Left lung (tissue), 10 donors: ENCODE data around the gene MASTL. TPM values are rescaled to one million over a fixed set of nuclear protein-coding genes. Genes with fewer than 3 reads are reported as not detected.
"Not testable (repeated sequence)": the region's sequence is repeated elsewhere in the genome, so short reads cannot be mapped to it uniquely, and the experiment has no call there.

Experiments
- ATAC-seq: fragments of 200-7000 bp; cut with Tn5 transposase; one replicate; pipeline ENCODE4 v1.9.1; 2020; ENCODE audit warnings: moderate library complexity
- DNase-seq, 4 donors: peaks; one replicate each; pipeline ENCODE4 v3.0.0-alpha.2; 2013 to 2020
- H3K27ac ChIP-seq, 2 donors: fragments of 200-600 bp; sonication (generic) in 1 of 2; one replicate each; pipeline versions ENCODE4 v1.5.0 to v1.8.0; 2020 to 2021
- H3K27me3 ChIP-seq, 2 donors: fragments of 200-600 bp; sonication (generic) in 1 of 2; one replicate each; pipeline versions ENCODE4 v1.5.0 to v1.8.0; 2020 to 2021
- H3K36me3 ChIP-seq, 2 donors: fragments of 200-600 bp; sonication (generic) in 1 of 2; one replicate each; pipeline versions ENCODE4 v1.5.0 to v1.8.0; 2020 to 2021
- H3K4me1 ChIP-seq, 2 donors: fragments of 200-600 bp; one replicate each; pipeline ENCODE4 v1.8.0; 2021
- H3K4me3 ChIP-seq, 2 donors: fragments of 200-600 bp; sonication (generic) in 1 of 2; one replicate each; pipeline versions ENCODE4 v1.5.0 to v1.8.0; 2020 to 2021; ENCODE audit warnings: mild to moderate bottlenecking in 1 of 2
- H3K9me3 ChIP-seq, 2 donors: fragments of 200-600 bp; sonication (generic) in 1 of 2; one replicate each; pipeline versions ENCODE4 v1.5.0 to v1.8.0; 2020 to 2021
- intact Hi-C, 2 donors: fragments of 100-400 bp; cut with DNase I; formaldehyde crosslinking; loops; one replicate each; pipeline versions ENCODE4 v1.11.2 to v1.14.2; 2022
- polyA plus RNA-seq, 6 donors: library from polyadenylated mRNA; unstranded; fragments of 120-200 nt; gene quantifications; one replicate each; pipeline ENCODE4 v1.2.1, GENCODE V29; 2013; ENCODE audit not compliant: insufficient read length in 6 of 6
- total RNA-seq, 2 donors: library from RNA; stranded (reverse); fragmentation: NEBNext Ultra II Directional; extraction: Animal tissue kit (Norgen Biotek cat#: 25700); gene quantifications; one replicate each; pipeline ENCODE4 v1.2.1, GENCODE V29; 2021
- TF ChIP-seq, protein P1 (sequence below), 2 donors: fragments of 200-600 bp; sonication (generic) in 1 of 2; IDR thresholded peaks; one replicate each; pipeline versions ENCODE4 v1.5.0 to v1.8.0; 2021; ENCODE audit warnings: antibody characterized with exemption in 2 of 2
- donor health status: DM: no; HTN: yes; CAD: no.
- donor health status: DM: no; HTN: no; CAD: no.

The MASTL gene
- total and polyA plus RNA-seq, 8 donors = 7.1 to 18.1 (median 11.9) TPM

DNA sequence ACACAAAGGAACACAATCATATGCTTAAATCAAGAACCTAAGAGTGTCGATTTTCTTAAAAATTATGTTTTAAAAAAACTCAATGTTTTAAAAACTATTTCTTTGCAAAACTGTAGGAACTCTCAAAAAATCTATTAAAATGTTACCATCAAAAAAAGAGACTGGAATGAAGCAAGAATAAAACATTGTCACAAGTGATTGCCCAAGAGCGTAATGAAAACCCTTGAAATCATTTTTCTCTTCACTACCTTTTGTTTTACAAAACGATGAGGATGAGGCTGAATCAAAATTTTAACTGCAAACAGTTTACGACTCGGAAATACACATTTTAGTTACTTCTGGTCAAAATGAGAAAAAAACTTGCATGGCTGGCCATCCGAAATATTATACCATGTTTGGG is 1.8 kb upstream of the MASTL start:
- Histone ChIP-seq H3K27me3 (no peaks in the 10 kb centered on the region), H3K27ac (peak overlapping the region; percentile 99 to 100), H3K36me3 (peaks cover 0 to 11% of the 10 kb centered on the region in 2 donors), H3K4me1 (peaks cover 12 to 48% of the 10 kb centered on the region in 2 donors), H3K4me3 (peak overlapping the region; percentile 71 to 83), H3K9me3 (no peaks in the 10 kb centered on the region)
- DNase-seq (no peak), ATAC-seq (no peak)
- intact Hi-C loops = no loop called here
- TF ChIP-seq, protein P1, sequence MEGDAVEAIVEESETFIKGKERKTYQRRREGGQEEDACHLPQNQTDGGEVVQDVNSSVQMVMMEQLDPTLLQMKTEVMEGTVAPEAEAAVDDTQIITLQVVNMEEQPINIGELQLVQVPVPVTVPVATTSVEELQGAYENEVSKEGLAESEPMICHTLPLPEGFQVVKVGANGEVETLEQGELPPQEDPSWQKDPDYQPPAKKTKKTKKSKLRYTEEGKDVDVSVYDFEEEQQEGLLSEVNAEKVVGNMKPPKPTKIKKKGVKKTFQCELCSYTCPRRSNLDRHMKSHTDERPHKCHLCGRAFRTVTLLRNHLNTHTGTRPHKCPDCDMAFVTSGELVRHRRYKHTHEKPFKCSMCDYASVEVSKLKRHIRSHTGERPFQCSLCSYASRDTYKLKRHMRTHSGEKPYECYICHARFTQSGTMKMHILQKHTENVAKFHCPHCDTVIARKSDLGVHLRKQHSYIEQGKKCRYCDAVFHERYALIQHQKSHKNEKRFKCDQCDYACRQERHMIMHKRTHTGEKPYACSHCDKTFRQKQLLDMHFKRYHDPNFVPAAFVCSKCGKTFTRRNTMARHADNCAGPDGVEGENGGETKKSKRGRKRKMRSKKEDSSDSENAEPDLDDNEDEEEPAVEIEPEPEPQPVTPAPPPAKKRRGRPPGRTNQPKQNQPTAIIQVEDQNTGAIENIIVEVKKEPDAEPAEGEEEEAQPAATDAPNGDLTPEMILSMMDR (IDR thresholded peaks at IDR 0.05) = no peak

DNA sequence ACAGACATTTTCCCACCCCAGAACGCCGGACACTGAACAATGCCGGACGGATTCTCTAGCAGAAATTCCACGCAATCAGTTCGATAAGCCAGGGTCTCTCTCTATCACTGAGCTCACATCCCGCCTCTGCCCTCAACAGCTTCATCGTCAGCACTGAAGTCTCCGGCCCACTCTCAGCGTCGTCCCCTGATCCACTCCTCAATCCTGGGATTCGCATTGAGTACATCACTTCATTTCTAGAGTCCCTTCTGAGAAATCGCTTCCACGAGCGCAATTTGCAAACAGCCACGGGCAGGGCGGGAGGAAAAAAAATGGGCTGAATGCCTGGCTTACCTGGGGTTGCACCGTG is 1.3 kb upstream of the MASTL start:
- DNase-seq (no peak), ATAC-seq (peak; percentile 2)
- H3K27ac ChIP-seq = peak overlapping the region; percentile 99 to 100
- peak overlapping the region; percentile 71 to 83 for H3K4me3 ChIP-seq
- peaks cover 0 to 11% of the 10 kb centered on the region in 2 donors for H3K36me3 ChIP-seq
- H3K27me3 ChIP-seq = no peaks in the 10 kb centered on the region
- TF ChIP-seq, protein P1 (IDR thresholded peaks at IDR 0.05) = no peak
- H3K9me3 ChIP-seq = no peaks in the 10 kb centered on the region
- intact Hi-C loops = no loop called here
- peaks cover 12 to 48% of the 10 kb centered on the region in 2 donors for H3K4me1 ChIP-seq

DNA sequence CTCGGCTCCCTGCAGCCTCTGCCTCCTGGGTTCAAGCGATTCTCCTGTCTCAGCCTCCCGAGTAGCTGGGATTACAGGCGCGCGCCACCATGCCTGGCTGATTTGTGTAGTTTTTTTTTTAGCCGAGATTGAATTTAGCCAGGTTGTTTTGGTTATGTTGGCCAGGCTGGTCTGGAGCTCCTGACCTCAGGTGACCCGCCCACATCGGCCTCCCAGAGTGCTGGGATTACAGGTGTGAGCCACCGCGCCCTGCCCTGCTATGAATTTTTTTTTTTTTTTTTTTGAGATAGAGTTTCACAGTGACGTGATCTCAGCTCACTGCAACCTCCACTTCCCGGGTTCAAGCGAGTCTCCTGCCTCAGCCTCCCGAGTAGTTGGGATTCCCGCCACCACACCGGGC is 1.4 kb downstream of the MASTL start:
- Histone ChIP-seq H3K36me3 (peaks cover 0 to 34% of the 10 kb centered on the region in 2 donors), H3K4me1 (peaks cover 12 to 44% of the 10 kb centered on the region in 2 donors), H3K4me3 (peak overlapping the region; percentile 71 to 83), H3K27ac (peak overlapping the region; percentile 99 to 100)
- H3K9me3 ChIP-seq, DNase-seq, intact Hi-C loops, ATAC-seq, H3K27me3 ChIP-seq: not testable (repeated sequence)

DNA sequence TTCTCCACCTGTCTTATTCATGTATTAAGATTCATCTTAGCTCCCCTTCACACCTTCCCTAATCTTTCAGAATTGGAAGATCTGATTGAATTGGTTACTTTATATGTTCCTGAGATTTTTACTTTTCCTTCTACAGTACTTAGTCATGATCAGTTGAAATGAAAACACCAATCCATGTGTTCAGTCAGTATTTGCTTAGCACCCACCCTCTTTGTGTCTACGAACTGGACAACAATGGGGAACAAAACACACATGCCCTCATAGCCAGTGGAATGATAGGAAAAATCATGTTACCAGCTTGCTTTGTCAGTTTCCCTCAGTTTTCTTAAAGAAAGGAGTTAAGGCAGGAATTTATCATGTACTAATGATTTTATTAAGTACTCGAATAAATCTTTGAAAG is 2.0 kb downstream of the MASTL start:
- Histone ChIP-seq H3K4me1 (peaks cover 10 to 39% of the 10 kb centered on the region in 2 donors), H3K36me3 (peaks cover 0 to 39% of the 10 kb centered on the region in 2 donors), H3K27ac (no peak overlapping the region), H3K9me3 (no peaks in the 10 kb centered on the region), H3K4me3 (no peak overlapping the region), H3K27me3 (no peaks in the 10 kb centered on the region)
- no peak for ATAC-seq
- intact Hi-C loops = no loop called here
- DNase-seq = no peak
- TF ChIP-seq, protein P1 (IDR thresholded peaks at IDR 0.05) = no peak

DNA sequence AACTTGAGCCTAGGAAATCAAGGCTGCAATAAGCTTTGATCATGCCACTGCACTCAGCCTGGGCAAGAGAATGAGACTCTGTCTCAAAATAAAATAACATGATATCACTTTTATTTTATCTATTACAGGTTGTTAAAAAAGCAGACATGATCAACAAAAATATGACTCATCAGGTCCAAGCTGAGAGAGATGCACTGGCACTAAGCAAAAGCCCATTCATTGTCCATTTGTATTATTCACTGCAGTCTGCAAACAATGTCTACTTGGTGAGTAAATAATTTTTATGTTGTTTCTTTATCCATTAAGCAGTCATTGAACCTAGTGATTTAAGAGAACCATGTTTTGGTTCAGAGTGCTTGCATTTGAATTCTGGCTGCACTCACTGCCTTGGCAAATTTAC is 3.3 kb downstream of the MASTL start:
- ATAC-seq = no peak
- TF ChIP-seq, protein P1 (IDR thresholded peaks at IDR 0.05) = no peak

DNA sequence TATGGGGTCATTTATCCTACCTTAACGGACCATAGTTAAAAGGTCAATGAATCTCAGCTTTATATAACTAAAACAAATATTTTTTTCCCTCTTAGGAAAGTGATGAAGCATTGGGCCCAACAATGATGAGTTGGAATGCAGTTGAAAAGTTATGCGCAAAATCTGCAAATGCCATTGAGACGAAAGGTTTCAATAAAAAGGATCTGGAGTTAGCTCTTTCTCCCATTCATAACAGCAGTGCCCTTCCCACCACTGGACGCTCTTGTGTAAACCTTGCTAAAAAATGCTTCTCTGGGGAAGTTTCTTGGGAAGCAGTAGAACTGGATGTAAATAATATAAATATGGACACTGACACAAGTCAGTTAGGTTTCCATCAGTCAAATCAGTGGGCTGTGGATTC is 14.7 kb downstream of the MASTL start:
- ATAC-seq = no peak
- H3K4me3 ChIP-seq = no peak overlapping the region
- DNase-seq = no peak
- TF ChIP-seq, protein P1 (IDR thresholded peaks at IDR 0.05) = no peak
- no peak overlapping the region for H3K27ac ChIP-seq
- H3K9me3 ChIP-seq = no peaks in the 10 kb centered on the region
- no peaks in the 10 kb centered on the region for H3K4me1 ChIP-seq
- intact Hi-C loops = no loop called here
- no peaks in the 10 kb centered on the region for H3K27me3 ChIP-seq
- peaks cover 3 to 86% of the 10 kb centered on the region in 2 donors for H3K36me3 ChIP-seq

More for the DNA sequence above, 3.3 kb downstream of the MASTL start:
- peaks cover 0 to 52% of the 10 kb centered on the region in 2 donors for H3K36me3 ChIP-seq
- H3K4me1 ChIP-seq = peaks cover 0 to 27% of the 10 kb centered on the region in 2 donors
- intact Hi-C loops = no loop called here
- no peaks in the 10 kb centered on the region for H3K27me3 ChIP-seq
- H3K9me3 ChIP-seq = no peaks in the 10 kb centered on the region
- H3K4me3 ChIP-seq = no peak overlapping the region
- no peak overlapping the region for H3K27ac ChIP-seq
- DNase-seq = no peak
